Cortex of kidney (tissue), 1 donor: ENCODE data around the gene ADGRD2.

Experiments
- DNase-seq: peaks from one replicate; lab custom pipeline; 2025; lab: John Stamatoyannopoulos, UW

The ADGRD2 gene

GRCh38 chr9:124511891-124512805, 61.9 kb downstream of the ADGRD2 start:
- no peak for DNase-seq

DNA sequence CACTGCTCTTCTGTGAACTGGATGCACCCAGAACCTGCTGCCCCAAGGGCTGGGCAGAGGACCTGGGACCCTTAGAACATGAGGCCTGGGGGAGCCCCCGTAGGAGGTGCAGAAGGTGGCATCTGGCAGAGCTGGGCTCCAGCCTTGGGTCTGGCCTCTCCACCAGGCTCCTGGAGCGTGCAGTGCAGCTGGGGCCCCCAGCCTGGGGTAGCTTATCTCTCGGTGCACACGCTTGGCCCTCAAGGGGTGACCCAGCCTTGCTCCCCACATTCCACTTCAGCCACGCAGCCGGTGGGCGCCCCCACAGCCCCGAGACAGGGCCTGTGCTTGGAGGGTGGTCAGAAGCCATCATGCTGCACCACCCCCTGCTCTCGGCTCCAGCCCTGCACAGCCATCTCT, 62.6 kb downstream of the ADGRD2 start:
- DNase-seq, result no peak

DNA sequence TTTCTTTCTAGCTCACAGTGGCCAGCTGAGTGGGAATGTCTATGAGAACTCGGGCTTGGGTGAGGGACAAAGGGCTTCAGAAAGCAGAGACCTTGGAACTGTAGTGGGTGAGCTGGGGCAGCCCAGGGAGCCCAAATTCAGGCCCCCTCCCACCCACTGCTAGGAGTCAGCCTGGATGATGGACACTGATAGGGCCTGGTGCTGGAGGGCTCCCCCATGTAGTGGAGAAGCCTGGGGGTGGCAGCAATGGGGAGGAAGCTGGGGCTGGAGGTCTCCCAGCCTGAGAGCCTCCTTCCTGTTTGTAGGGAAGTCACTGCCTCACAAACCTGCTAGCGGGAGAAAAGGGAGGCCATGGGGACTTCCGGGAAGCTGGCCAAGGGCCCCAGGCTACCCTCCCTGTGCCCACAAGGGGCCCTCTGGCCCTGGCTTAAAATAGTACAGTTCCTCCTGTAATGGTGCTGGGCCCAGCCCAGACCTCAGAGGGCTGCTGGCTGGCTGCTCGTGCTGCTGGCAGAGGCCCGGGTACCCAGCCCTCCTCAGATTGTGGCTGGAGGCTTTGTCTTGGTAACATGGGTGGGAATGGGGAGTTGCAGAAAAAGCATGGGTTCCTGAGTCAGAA, 63.2 kb downstream of the ADGRD2 start:
- DNase-seq, result no peak

- no peak for DNase-seq
These were observed 63.9 kb downstream of the ADGRD2 start for GRCh38 chr9:124514125-124514524.

DNA sequence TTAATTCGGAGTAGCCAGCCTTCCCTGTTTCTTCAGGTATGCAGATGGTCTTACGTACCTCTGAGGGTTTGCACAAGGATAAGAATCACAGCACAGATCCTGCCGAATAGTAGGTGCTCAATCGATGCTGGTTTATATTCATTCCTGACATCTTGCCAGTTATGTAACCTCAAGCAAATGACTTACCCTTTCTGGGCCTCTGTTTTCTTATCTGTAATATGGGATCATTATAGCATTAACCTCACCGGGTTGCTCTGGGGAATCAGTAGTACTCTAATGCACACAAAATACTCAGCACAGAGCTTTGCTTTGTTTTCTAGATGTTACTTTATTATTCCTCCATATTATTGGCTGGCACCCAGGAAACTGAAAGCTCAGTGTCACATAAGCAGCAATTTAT, 64.6 kb downstream of the ADGRD2 start:
- DNase-seq, result no peak

DNA sequence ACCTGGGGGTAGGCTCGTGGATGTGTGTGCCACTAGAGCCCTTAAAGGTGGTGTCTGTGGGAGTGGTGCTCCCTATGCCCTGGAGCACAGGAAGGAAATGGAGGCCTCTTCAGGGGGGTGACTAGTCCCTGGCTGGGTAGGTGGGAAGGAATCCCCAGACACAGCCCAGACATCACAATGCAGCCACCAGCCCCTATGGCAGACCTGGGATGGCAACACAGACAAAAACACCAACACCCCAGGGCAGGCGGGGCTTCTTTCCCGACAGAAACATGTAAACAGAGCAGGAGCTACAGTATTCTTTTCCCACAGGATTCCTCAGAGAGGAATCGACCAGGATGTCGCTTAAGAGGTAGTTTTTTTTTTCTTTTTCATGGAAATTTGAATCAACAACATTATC, 67.3 kb downstream of the ADGRD2 start:
- DNase-seq, result no peak

DNA sequence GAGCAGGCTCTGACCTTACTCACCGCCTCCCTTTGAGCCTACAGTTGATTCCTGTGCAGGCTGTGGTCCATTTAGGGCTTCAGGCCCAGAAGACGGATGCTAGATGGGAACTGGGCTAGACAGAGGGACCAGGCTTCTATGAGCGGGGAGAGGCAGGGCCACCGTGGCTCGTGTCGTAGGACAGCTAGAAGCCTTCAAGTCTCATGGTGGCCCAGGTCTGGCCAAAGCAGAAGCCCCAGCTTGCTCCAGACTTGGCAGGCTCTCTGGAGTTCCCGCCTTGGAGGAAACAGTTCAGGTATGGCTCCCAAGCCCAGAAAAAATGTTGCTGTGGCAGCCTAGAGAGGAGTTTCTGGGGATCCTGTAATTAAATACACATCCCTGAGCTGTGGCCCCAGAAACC, 67.9 kb downstream of the ADGRD2 start:
- no peak for DNase-seq

DNA sequence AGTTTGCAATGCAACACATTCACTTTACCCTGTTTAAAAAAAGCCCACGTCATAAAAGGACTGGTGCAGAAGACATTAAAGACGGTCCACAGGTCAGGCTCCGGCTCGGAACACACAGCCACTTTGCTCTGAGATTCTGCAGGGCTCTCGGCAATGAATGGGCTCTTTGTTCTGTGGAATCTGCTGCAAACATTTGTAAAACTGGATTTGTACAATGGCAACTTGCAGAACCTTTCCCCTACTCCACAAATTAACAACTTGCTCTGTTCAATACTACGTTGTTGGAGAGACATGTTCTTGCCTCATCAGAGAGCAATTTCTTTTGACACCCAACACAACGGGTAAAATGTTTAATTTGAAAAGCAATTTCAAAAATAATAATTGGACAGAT, 70.0 kb downstream of the ADGRD2 start:
- DNase-seq, result no peak

GRCh38 chr9:124521142-124521541, 70.9 kb downstream of the ADGRD2 start:
- DNase-seq, result no peak

DNA sequence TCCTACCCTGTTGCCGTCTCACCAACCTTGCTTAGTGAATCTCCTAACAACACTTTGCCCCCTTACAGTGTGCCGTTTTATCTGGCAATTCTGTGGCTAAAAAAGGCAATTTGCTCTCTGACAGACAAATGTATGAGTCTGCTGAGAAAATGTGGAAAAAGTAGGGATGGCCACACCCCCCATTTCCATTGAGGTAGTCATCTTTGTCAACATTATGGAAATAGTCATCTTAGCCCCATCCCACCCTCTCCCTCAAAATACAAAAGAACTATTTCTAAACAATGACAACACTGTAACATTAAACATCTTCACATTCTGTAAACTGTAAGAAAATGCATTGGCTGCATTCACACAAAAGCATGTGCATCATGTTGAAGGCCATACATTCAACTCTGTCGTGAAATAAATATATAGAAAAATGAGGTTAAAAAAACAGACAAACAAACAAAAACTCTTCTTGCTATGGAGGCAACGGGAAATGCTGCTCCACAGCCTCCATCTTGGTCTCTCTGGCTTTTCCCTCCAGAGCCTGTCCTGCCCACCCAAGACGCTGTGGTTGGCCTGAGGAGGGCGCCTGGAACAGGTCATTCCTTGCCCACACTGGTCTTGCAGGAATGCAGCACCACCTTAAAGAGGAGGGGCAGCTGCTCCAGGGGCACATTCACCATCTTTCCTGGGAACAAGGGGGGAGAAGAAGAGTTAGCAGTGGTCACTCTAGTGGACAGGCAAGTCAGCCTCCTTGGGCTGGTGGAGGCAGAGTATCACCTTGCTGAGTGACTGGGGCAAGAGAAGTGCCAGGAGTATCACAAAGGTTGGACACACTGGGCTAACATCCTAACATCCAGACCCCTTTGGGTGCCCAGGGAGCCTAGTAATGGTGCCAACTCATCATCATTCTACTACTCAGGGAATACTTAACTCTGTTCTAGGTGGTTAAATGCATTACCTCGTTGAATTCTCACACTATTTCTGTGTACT, 72.2 kb downstream of the ADGRD2 start:
- DNase-seq, result no peak

DNA sequence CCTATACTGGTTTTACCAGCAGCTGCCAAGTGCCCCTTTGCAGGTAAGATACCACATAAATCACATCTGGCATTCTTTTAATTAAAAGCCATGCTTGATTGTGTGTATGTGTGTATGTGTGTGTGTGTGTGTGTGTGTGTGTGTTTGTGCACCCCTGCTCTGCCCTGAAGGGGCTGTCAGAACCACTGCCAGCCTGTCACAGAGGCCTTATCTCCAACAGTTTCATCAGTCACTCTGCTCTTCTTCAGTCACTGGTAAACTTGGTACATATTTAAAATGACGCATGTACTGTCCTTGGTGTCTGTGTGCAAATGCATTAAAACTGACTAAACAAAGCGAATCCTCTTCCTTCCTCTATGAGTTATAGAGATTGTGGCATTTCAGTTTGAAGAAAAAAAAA, 75.9 kb downstream of the ADGRD2 start:
- DNase-seq, result no peak

DNA sequence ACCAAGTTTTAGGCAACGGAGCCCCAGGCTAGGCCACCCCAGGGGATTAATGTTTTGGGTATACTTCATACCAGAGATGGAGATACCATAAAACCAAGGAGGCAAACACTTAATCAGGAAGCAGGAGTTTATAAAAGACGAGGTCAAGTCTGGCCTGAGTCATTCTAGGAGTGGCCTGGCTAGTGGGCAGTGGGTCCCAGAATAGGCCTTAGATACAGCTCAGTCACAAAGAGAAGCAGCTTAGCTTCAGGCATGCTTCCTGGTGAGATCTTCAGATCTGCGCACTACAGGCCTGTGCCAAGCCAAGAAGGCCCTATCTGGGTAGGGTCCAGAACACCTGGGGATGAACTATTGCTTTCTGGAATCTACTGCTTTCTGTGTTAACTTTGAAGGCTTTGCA, 77.5 kb downstream of the ADGRD2 start:
- no peak for DNase-seq
